ENCODE measurements around the gene PIGN. TPM values are rescaled to one million over a fixed set of nuclear protein-coding genes. Genes with fewer than 3 reads are reported as not detected.

PIGN gene
- total RNA-seq, 4 donors from 2014 or later, result 34.2 to 84.9 (median 40.7) TPM

GRCh38 chr18:62080172-62080900 lies 106.5 kb downstream of the PIGN start:
- H3K36me3 ChIP-seq, result no peaks in the 10 kb centered on the region
- 59 to 65% methylated on average over 5 of the region's 5 CpGs for WGBS, 2 donors
- intact Hi-C loops (cut with DNase I), result no loop called here

GRCh38 chr18:62073461-62074281 lies 113.2 kb downstream of the PIGN start:
- TF ChIP-seq POLR2A (IDR thresholded peaks at IDR 0.05) (no peak), CTCF (IDR thresholded peaks at IDR 0.05) (no peak)
- H3K4me3 ChIP-seq (replicated peaks in 1 of 3), result no peak overlapping the region
- H3K27me3 ChIP-seq, result no peaks in the 10 kb centered on the region
- no peaks in the 10 kb centered on the region for H3K4me1 ChIP-seq
- 98 to 100% methylated on average over 2 of the region's 2 CpGs for WGBS, 2 donors
- H3K9me3 ChIP-seq, result no peaks in the 10 kb centered on the region
- H3K27ac ChIP-seq, result no peak overlapping the region
- no peaks in the 10 kb centered on the region for H3K36me3 ChIP-seq
- intact Hi-C loops (cut with DNase I), result no loop called here
- no peak for DNase-seq

More at GRCh38 chr18:62080172-62080900, 106.5 kb downstream of the PIGN start:
- Histone ChIP-seq H3K27ac (no peak overlapping the region), H3K27me3 (no peaks in the 10 kb centered on the region), H3K4me3 (replicated peaks in 1 of 3) (no peak overlapping the region), H3K4me1 (peaks cover 0 to 6% of the 10 kb centered on the region in 2 donors), H3K9me3 (no peaks in the 10 kb centered on the region)
- DNase-seq, result no peak
- TF ChIP-seq POLR2A (IDR thresholded peaks at IDR 0.05) (no peak), CTCF (IDR thresholded peaks at IDR 0.05) (no peak)

DNA sequence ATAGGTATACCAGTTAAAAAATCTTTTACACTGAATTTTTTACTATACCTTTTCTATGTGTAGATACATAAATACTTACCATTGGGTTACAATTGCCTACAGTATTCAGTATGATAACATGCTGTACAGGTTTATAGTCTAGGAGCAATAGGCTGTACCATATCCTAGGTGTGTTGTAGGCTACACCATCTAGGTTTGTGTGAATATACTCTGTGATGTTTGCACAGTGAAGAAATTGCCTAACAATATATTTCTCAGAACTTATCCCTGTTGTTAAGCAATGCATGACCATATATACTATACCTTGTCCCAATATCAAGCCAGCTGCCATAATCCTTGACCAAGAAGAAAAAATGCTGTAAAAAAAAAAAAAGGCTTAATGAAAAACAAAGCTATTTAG lies 114.5 kb downstream of the PIGN start:
- Histone ChIP-seq H3K27ac (no peak overlapping the region), H3K9me3 (no peaks in the 10 kb centered on the region), H3K4me3 (replicated peaks in 1 of 3) (no peak overlapping the region), H3K27me3 (no peaks in the 10 kb centered on the region), H3K4me1 (no peaks in the 10 kb centered on the region), H3K36me3 (no peaks in the 10 kb centered on the region)
- TF ChIP-seq CTCF (IDR thresholded peaks at IDR 0.05) (no peak), POLR2A (IDR thresholded peaks at IDR 0.05) (no peak)
- no peak for DNase-seq
- intact Hi-C loops (cut with DNase I), result no loop called here

DNA sequence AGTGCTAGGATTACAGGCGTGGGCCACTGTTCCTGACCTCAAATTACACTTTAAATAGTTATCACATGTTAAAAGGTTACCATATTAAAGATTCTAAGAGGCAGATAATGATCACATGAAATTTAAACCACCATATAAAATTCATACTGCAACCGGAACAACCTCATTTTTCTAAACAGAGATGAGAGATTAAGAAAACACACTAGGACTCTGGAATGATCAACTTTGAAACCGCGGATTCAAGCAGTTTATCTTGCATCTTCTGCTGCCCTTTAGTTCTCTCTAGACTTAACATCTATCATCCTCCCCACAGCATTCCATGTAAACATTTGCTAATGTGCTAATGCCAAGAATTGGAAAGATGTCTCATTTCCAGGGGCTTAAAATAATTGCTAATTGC lies 115.8 kb downstream of the PIGN start:
- Histone ChIP-seq H3K36me3 (no peaks in the 10 kb centered on the region), H3K27ac (no peak overlapping the region), H3K4me1 (no peaks in the 10 kb centered on the region), H3K9me3 (no peaks in the 10 kb centered on the region), H3K4me3 (replicated peaks in 1 of 3) (no peak overlapping the region), H3K27me3 (no peaks in the 10 kb centered on the region)
- intact Hi-C loops (cut with DNase I), result no loop called here
- no peak for TF ChIP-seq POLR2A (IDR thresholded peaks at IDR 0.05)
- no peak for TF ChIP-seq CTCF (IDR thresholded peaks at IDR 0.05)
- WGBS, 2 donors, result 93 to 94% methylated on average over 4 of the region's 4 CpGs
- no peak for DNase-seq

GRCh38 chr18:62070302-62070701 lies 116.6 kb downstream of the PIGN start:
- Histone ChIP-seq H3K27me3 (no peaks in the 10 kb centered on the region), H3K4me1 (no peaks in the 10 kb centered on the region), H3K27ac (no peak overlapping the region), H3K9me3 (no peaks in the 10 kb centered on the region), H3K36me3 (no peaks in the 10 kb centered on the region), H3K4me3 (replicated peaks in 1 of 3) (no peak overlapping the region)
- TF ChIP-seq CTCF (IDR thresholded peaks at IDR 0.05) (no peak), POLR2A (IDR thresholded peaks at IDR 0.05) (no peak)
- no peak for DNase-seq
- intact Hi-C loops (cut with DNase I), result no loop called here
- 94 to 96% methylated on average over 2 of the region's 2 CpGs for WGBS, 2 donors
